HepG2 (cell line): ENCODE data around the gene TAF6L. TPM values are rescaled to one million over a fixed set of nuclear protein-coding genes. Genes with fewer than 3 reads are reported as not detected.

Experiments
- CEBPZ ChIP-seq: IDR thresholded peaks from 2 replicates; pipeline ENCODE4 v1.6.1; 2012; ENCODE audit warnings: low read length, improper control_type of control experiment
- DMAP1 ChIP-seq: IDR thresholded peaks from 2 replicates; pipeline ENCODE4 v1.6.1; 2016
- ETS1 ChIP-seq: sonication (generic); formaldehyde crosslinking; IDR thresholded peaks from 2 replicates; pipeline ENCODE4 v1.4.0; 2020; ENCODE audit warnings: missing genetic modification reagents
- HOXA7 ChIP-seq: sonication (generic); formaldehyde crosslinking; IDR thresholded peaks from 2 replicates; pipeline ENCODE4 v1.8.1; 2022; ENCODE audit warnings: mild to moderate bottlenecking, missing genetic modification reagents, moderate library complexity
- KAT8 ChIP-seq: IDR thresholded peaks from 2 replicates; pipeline ENCODE4 v1.6.1; 2016; ENCODE audit warnings: missing genetic modification reagents, missing compliant biosample characterization
- KDM5A ChIP-seq: fragments of 200-600 bp; sonication (generic); IDR thresholded peaks from 2 replicates; pipeline ENCODE4 v1.7.0; 2018; ENCODE audit warnings: antibody characterized with exemption, mild to moderate bottlenecking, low read length, borderline replicate concordance
- NFKBIZ ChIP-seq: IDR thresholded peaks from 2 replicates; pipeline ENCODE4 v1.6.1; 2018; ENCODE audit warnings: missing genetic modification reagents, missing compliant biosample characterization
- NFYC ChIP-seq: IDR thresholded peaks from 2 replicates; pipeline ENCODE4 v1.6.1; 2016; ENCODE audit warnings: missing genetic modification reagents, missing compliant biosample characterization
- PHF20 ChIP-seq: sonication (generic); formaldehyde crosslinking; IDR thresholded peaks from 2 replicates; pipeline ENCODE4 v1.5.0; 2020; ENCODE audit warnings: mild to moderate bottlenecking, missing genetic modification reagents
- PLRG1 ChIP-seq: fragments of 450-650 bp; conservative IDR thresholded peaks from 2 replicates; pipeline ENCODE4 v1.6.1; 2016
- SPEN ChIP-seq: sonication (generic); formaldehyde crosslinking; IDR thresholded peaks from 2 replicates; pipeline ENCODE4 v1.5.1; 2020; ENCODE audit warnings: low read depth, mild to moderate bottlenecking, missing genetic modification reagents
- TAF1 ChIP-seq: sonication (generic); formaldehyde crosslinking; IDR thresholded peaks from 2 replicates; pipeline ENCODE4 v1.4.0; 2020; ENCODE audit warnings: missing genetic modification reagents
- ZBTB25 ChIP-seq: IDR thresholded peaks from 2 replicates; pipeline ENCODE4 v1.6.1; 2018; ENCODE audit warnings: missing genetic modification reagents
- ZNF124 ChIP-seq: sonication (generic); formaldehyde crosslinking; IDR thresholded peaks from 2 replicates; pipeline ENCODE4 v1.4.0; 2020; ENCODE audit warnings: missing genetic modification reagents
- ZNF251 ChIP-seq: sonication (generic); formaldehyde crosslinking; IDR thresholded peaks from 2 replicates; pipeline ENCODE4 v1.9.0; 2021; ENCODE audit warnings: mild to moderate bottlenecking, missing genetic modification reagents
- ZNF496 ChIP-seq: sonication (generic); formaldehyde crosslinking; IDR thresholded peaks from 2 replicates; pipeline ENCODE4 v1.8.1; 2023; ENCODE audit warnings: mild to moderate bottlenecking, moderate library complexity, missing genetic modification reagents; ENCODE audit not compliant: insufficient replicate concordance
- ZNF609 ChIP-seq: sonication (generic); formaldehyde crosslinking; IDR thresholded peaks from 2 replicates; pipeline ENCODE4 v1.4.0; 2020; ENCODE audit warnings: mild to moderate bottlenecking, missing genetic modification reagents, borderline replicate concordance
- ZNF704 ChIP-seq: sonication (generic); formaldehyde crosslinking; IDR thresholded peaks from 2 replicates; pipeline ENCODE4 v1.8.1; 2023; ENCODE audit warnings: mild to moderate bottlenecking, inconsistent platforms, moderate library complexity, missing genetic modification reagents, borderline replicate concordance
- polyA plus RNA-seq, 8 experiments: library from polyadenylated mRNA; depleted of rRNA in 3 of 8; stranded (reverse) in 7 of 8; unstranded in 1 of 8; fragments of >200 nt; fragmentation: Illumina TruSeq in 4 of 8; extraction: Trizol in 4 of 8; gene quantifications; 2 replicates each; pipeline versions ENCODE4 v1.2.1 to v1.2.3, GENCODE V29; 2011 to 2016; ENCODE audit warnings: low read depth in 4 of 8, missing spikeins in 1 of 8, mixed read lengths in 1 of 8; ENCODE audit not compliant: insufficient read depth in 1 of 8
- total RNA-seq, 5 experiments: library from RNA; depleted of rRNA; stranded (reverse); fragments of >200 nt; fragmentation: Illumina TruSeq; extraction: Trizol; gene quantifications; 2 replicates each; pipeline ENCODE4 v1.2.3, GENCODE V29; 2016; ENCODE audit warnings: low read depth in 1 of 5

Gene TAF6L
- total and polyA plus RNA-seq, 2 of the 13 experiments (the other 11 are each of a cell fraction or from before 2014, with no cell fraction given), result 12.6 to 19.4 TPM

GRCh38 chr11:62728171-62728988 lies 42.8 kb upstream of the TAF6L start, which contains the start of gene TTC9C (continued):
- TF ChIP-seq ETS1 (no peak), KAT8 (CRISPR knock-in tag) (peak; percentile 90), ZNF251 (CRISPR knock-in tag) (no peak), TAF1 (CRISPR knock-in tag) (peak; percentile 34; the same call in 1 of the 2 replicates), ZNF609 (no peak), PHF20 (CRISPR knock-in tag) (peak; percentile 87), NFKBIZ (no peak), SPEN (CRISPR knock-in tag) (peak; percentile 28; the same call in 1 of the 2 replicates), NFYC (CRISPR knock-in tag) (peak; percentile 55; the same call in 1 of the 2 replicates), ZNF124 (CRISPR knock-in tag) (no peak), ZBTB25 (CRISPR knock-in tag) (no peak), ZNF704 (CRISPR knock-in tag) (0 out of 2 replicates have a peak, but pooled peaks have one; percentile 53), DMAP1 (peak; percentile 35), KDM5A (peak; percentile 93), PLRG1 (no peak), ZNF496 (CRISPR knock-in tag) (no peak), HOXA7 (no peak), CEBPZ (no peak)
